GM21723 (cell line): ENCODE measurements around the gene TIAM2.
"Not testable (repeated sequence)": the region's sequence is repeated elsewhere in the genome, so short reads cannot be mapped to it uniquely, and the experiment has no call there.

ENCODE experiments used
- ATAC-seq: cut with Tn5 transposase; IDR thresholded peaks from one replicate; pipeline ENCODE4 v1.9.1; 2021; ENCODE audit warnings: mild to moderate bottlenecking, moderate library complexity; ENCODE audit not compliant: unreplicated experiment

The TIAM2 gene

DNA sequence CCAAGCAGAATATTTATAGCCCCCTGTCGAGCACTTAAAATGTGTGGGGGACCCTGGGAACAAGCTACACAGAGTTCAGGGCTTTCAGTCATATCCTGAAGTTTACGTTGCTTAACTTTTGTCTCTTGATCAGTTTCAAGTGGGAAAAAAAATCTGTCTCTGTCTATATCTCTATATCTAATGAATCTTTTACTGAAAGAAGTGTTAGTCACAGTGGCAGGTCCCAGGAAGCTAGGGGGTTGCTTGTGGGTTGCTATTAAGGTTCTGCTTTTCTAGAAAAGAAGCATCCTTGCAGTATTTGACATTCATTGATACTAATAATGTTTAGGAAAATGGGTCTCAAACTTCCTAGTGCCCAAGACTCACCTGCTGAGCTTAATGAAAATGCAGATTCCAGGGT is 192.0 kb downstream of the TIAM2 start:
- ATAC-seq, result no peak

DNA sequence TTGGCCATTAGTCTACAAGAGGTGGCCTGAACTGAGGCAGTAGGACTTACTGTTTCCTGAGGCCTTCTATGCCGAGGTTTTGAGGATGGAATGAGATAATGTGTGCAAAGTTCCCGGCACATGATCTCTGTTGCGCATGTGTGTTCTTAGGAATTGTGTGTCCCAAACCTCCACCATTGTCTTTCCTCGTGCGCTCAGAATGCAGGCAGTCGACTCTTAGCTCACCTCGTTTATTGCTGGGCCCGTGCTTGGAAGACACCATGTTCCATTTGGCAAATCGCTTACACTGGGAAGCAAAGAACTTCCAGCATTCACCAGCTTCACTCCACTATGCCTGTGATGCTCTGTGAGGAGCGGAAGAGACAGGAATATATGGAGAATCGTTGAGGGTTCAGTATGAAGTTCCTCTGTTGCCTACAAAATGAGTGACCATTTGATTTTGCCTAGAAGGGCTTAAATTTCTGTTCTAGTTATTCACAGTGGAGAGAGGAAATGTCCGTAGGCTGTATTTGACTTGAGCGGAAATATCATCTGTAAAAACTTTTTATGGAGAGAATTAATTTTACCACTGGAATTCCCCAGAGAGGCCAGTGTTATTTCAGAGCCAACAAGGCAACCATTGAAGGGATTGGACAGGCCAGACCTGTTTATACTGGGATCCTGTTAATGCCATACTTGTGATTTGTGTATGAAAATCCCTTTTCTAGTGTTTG is 193.0 kb downstream of the TIAM2 start:
- no peak for ATAC-seq

DNA sequence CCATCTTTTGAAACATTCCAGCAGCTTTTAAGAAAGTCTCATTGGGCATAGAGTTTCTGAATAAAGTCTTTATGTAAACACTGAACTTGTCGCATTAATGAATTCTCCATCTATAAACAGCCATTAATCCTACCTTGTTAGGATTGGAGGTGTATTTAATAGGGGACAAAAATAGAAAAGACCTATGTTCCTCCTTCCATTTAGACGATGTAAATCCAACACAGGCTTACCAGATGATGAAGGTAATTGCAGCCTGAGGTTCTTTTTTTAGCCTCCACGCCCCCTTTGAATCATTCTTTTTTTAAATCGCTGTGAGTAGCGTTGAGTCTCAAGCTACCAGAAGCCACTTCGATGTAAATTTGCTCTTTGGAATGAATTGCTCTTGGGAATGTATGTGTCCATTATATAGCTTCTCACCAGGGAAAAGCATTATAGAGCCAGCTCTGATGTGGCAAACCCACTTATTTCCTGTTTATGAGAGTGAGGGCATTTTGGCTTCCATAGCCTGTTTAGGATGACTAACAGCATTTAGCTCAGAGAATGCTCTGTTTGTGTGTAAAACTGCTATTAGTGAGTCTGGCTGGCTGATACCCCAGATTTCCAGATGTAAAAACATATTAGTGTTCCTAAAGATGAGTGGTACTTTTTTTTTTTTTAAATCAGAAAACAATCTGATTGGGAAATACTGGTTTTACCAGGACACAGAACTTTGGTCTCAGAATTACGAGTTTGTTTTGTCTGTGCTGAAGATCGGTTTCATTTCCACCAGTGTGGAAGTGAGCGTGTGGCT is 193.8 kb downstream of the TIAM2 start:
- ATAC-seq, result no peak

DNA sequence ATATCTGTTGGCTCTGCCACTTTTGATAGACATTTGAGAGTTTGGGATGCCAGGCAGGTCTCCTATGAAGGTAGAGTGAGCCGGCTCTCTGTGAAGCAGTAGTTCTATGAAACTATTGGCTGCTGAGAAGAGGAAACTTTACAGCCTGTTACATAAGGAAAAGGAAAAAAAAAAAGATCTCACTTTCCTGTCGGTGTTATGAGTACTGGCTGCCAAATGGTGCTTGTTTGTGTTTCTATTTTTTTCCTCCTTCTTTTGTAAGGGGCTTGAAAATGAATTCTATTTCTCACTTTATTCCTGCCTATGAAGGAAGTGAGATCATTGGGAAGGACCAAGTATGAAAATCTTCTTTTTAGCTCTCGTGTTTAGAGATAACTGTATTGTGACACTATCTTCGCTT is 195.6 kb downstream of the TIAM2 start:
- ATAC-seq, result no peak

DNA sequence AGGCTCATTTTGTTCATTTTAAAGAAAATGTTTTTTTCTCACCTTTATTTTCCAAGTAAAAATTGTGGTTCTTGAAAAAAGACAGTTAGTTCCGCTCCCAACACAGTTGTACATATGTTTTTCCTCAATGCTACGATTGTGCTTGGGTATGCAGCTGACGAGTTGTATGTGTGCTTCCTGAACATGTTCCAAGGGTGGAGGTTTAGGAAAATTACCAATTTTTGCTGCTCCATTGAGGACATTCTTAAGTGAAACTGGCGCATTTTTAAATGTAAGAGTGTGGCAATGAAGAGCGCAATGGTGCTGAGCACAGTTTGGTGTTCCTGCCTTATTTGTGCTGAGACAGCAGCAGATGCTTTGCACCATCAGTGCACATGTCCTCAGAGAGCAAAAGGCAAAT is 198.4 kb downstream of the TIAM2 start:
- no peak for ATAC-seq

DNA sequence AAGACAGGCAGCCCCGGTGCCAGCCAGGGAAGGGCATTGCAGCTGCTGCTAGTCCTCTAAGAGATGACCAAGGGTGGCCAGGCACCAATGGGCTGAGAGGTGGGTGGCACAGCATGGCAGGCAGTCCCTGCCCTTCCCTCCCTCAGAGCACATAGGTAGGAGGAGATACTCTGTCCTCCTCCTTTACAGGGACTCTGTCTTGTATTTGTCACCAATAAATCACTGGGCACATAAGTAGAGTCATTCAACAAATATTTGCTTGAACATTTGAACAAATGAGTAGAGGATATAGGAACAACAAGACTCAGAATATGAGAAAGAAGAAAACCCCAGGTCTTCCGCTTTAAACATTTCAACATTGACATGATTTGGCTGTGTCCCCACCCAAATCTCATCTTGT is 199.3 kb downstream of the TIAM2 start:
- ATAC-seq, result no peak

DNA sequence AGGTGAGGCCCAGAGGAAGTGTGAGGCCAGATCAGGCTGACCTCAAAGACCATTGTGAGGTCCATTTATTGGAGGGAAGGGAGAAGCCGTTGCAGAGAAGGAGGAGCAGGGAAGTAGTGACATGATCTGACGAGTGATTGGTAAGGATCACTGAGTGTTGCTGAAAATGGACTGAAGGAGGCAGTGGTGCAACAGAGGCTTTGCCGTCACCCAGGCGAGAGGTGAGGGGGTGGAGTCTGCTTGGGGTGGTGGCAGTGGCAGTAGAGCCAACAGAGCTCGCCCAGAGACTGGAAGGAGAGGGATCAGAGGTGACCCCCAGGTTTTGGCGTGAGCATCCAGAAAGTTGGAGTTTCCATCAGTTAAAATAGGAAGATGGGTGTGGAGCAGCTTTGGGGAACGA is 200.8 kb downstream of the TIAM2 start:
- ATAC-seq, result no peak

DNA sequence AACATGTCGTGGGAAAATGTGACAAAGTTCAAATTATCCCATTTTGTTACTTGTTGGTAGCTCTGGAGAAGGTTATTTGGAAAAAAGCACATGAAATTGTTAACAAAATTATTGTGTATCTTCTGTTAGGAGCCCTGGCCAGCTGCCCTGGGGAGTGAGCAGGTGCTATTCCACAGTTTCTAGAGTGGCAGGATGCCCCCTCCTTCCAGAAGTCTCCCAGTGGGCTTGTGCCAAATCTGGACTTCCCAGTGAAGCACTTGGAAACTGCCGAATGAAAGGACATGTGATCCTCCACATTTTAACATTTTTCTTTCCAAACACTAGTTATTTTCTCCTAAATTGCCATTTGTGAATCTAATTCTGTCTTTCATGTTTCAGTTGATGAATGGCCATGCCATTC is 201.8 kb downstream of the TIAM2 start:
- ATAC-seq, result no peak

DNA sequence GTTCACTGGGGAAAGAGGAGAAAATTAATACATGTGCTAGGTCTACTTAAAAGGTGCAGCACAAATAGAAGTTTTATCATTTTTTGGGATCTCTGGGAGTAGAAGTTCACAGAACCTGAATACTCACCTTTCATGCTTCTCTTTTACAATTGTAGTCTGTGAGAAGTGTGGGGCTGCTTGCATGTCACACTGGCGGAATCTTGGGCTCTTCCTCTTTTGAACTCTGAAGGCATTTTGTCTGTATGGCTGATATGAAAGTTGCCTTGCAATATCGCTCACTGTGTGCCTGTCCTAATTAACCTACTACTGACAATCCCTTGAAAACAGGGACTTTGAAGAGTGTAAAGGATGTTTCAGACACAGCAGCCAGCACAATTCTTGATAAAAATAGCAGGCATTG is 202.8 kb downstream of the TIAM2 start:
- no peak for ATAC-seq

DNA sequence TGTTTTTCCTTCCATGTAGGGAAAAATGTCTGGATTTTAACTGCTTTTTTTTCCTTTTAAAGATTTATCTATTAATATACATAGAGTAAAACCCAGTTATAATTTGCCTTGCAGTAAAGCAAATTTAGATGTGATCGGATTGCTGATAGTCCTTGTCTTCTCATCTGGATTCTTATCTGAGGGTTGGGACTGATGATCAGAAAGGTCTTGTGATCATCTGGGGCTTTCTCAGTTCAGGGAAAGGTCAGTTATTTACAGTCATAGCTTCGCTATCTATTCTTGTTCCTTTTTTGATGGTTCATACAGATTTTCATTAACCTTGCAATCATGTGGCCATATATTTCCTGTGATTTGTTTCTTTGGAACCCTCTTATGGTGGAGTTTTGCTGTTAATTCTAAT is 204.9 kb downstream of the TIAM2 start:
- peak; percentile 63 for ATAC-seq

DNA sequence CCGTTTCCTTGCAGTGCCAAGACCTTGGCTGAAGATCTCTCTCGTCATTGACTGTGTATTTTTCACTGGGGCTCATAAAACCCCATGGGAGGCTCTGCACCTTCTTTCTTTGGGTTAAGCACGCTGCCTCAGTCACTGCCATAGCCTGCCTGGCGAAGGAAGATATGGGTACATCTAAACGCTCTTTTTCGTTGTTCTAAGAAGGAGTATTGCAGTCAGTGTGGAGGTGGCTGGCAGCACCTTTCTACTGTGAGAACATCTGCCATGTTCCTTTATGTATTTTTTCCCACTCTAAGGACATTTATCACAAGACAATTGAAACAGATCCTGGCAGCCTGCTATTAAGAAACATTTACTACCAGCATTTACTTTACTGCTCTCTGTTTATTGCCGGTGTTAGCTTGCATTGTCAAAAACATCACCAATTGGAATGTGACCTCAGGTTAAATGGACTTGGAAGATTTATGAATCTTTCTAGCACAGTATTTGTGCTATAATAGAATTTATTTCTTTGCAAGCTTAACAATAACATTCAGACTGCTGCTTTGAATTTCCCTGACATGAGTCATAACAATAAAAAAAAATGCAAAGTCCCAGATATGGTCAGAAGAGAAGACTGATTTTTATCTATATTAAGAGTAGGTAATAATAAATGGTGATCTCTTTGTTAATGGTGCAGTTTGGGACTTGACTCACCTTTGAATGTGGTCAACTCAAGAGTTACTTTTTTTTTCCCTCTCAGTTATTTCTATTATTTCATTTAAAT is 206.5 kb downstream of the TIAM2 start:
- peak; percentile 60 for ATAC-seq

DNA sequence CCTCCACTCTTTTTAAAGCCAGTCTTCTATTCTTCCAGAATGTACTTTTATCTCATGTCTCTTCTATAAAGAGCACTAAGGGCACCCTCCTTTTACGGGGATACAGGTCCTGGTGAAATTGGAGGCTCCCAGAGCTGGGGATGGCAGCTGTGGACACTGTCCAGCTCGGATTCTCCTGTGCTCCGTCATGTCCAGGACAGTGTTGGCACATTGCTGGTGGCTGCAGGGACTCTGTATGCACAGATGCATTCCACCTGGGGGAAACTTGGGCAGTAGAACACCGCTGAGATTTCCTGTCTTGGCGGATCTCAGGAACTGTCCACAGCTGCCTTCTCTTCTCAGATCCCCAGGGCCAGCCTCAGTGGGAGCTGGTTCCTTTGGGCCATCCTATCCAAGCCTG is 212.1 kb downstream of the TIAM2 start:
- ATAC-seq, result no peak

DNA sequence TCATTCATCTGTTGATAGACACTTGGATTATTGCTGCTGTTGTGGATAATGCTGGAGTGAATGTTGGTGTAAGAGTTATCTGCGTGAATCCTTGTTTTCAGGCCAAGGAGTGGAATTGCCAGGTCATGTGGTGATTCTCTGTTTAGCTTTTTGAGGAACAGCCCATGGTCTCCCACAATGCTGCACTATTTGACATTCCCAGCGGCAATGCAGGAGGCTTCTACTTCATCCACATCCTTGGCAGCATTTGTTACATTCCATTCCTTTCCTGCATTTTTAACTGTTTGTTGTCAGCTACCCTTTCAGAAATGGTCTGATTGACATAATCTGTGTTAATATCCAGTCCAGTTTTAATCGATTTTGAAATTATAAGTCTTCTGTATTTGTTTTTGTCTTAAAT is 217.0 kb downstream of the TIAM2 start:
- no peak for ATAC-seq

DNA sequence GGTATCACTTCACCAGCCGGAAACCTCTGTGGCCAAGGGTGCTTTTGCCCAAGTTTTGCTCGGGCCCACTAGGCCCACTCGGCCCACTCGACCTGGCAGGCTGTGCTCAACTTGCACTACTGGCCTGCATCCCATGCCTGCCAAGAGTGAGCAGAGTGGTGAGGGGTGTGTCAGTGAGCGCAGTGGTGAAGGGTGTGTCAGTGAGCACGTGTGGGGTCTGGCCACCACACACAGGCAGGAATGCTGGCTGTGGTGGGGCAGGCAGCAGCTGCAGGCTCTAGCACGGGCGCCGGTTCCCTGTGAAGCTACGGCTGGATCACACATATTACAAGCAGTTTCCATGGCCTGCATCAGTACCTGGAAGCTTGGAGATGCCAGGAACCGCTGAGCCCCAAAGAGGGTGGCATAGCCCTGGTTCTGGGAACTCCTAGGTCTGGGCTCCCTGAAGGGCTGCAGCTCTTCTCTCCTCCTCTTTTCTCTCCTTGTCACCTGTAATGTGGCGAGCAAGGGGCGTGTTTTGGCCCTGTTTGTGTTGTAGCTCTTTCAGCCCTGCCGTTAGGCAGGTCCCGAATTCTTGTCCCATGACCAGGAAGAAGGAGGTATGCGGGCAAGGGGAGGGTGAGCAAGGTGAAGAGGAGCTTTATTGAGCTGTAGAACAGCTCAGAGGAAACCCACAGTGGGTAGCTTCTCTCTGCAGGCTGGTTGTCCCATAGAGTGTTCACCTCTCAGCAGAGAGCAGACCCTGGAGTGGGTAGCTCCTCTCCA is 217.7 kb downstream of the TIAM2 start:
- no peak for ATAC-seq

DNA sequence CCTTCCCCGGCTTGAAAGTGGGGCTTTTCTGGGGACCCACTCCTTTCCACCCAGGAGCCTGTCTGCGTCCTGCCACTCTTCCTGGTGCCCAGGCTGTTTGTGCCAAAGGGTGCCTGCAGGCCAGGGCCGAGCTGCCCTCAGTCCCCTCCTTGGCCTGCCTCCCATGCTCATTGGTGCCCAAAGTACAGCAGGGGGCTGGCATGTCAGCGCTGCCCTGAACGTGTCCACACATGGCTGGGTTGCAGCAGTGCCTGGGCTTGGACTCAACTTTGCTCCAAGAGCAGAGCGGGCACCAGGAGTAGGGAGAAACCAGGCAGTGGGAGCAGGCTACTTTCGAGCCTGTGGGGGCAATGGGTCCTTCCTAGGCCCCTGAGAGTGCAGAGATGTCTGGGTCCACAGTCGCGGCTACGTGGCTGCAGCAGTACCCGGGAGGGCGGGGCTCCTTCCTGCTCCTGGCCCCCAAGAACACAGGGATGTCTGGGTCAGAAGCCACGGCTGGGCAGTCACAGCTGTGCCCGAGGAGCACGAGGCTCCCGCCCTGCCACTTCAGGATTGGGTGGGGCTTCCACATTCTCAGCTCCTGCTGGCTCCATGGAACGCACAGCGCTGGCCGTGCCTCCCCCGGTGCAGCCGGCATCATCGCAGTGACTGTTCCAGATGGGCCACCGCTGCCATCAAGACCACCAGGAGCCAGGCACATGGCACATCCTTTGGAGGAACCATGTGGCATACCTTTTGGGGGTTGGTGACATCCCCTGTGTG is 218.7 kb downstream of the TIAM2 start:
- ATAC-seq, result no peak

DNA sequence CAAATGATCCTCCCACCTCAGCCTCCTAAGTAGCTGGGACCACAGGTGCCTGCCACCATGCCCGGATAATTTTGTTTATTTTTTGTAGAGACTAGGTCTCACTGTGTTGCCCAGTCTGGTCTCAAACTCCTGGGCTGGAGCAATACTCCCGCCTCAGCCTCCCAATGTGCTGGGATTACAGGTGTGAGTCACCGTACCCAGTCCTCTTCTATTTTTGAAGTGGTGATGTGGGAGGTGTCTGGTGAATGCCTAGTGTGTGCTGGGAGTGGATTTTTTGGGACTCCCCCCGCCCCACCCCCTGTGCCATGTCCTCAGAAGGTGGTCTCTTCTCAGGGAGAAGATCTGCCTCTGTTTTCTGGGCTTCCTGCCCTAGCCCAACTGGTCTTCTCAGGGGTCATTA is 220.8 kb downstream of the TIAM2 start:
- ATAC-seq, result no peak

DNA sequence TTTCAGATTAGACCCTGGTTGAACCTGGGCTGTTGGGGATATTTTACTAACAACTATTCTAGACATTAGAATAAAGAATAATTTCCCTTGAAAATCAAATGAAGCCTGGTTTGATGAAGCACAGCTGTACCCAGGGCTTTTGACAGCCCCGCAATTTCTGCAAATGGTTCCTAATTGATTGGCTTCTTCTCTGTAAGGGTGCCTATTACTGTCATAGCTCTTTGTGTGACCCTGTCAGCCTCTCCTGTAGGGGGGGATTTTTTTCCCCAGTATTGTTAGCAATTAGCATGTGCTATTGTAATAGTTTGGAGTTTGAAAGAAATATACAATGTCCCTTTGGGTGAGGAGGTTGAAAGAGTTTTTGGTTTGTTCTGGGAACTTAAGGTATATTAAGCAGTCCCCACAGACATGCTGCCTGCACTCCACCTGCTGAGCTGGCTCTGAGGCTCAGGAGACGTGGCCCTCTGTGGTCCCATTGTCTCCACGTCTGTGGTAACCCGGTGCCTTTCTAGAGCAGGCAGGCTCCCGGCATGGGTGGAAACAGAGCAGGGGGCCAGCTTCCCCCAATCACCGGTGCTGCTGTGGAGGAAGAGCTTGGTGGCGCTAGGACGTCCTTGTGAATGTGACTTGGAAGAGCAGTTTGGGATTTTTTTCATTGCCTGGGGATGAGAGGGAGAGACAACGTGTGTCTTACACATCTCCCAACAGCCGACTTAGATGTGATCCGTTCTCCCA is 221.4 kb downstream of the TIAM2 start:
- ATAC-seq, result no peak

DNA sequence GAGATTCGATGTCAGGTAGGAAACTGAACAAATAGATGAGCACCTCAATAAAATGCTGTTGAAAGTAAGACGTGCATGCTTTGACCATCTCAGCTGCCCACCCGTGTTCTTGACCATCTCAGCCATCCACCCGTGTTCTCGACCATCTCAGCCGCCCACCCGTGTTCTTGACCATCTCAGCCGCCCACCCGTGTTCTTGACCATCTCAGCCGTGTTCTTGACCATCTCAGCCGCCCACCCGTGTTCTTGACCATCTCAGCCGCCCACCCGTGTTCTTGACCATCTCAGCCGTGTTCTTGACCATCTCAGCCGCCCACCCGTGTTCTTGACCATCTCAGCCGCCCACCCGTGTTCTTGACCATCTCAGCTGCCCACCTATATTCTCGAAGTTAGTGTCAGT is 223.6 kb downstream of the TIAM2 start:
- not testable (repeated sequence) for ATAC-seq

DNA sequence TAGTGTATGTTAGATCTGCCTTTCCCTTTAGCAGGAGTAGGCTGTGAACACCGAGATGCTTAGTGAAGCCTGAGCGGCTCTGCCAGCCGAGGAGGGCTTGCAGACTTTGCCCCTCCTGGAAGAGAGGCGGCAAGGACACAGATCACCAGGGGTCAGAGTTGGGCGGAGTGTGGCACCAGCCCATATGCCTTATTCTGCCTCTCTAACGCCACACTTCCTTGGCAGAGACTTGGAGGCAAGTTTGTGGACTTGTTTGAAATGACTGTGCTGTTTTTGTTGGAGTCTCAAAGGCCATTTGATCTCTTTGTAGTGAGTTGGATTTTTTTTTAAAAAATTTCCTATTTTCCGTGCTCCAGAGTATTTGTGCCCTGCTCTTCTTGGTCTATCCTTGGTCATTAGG is 224.2 kb downstream of the TIAM2 start:
- no peak for ATAC-seq

DNA sequence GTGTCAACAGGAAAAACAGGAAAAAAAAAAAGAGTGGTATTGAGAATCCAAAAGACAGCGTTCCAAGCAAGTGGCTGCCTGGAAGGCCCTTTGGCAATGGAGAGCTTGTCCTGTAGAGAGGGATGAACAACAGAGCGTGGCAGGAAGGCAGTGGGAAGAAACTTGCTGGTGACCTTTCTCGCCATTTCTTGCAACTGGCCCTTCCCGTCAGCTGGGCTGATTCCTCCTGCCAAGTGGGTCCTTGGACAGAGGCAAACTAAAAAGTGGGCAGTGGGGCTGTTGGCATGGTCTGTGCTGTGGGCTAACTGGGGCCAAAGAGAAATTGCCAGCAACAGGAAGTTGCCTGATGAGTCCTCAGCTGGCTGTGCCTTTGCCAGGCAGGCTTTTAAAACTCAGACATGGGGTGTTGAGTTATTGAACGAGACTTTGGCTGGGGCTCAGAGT is 224.8 kb downstream of the TIAM2 start:
- no peak for ATAC-seq
